ENCODE measurements around the gene TSEN15.

Gene TSEN15

DNA sequence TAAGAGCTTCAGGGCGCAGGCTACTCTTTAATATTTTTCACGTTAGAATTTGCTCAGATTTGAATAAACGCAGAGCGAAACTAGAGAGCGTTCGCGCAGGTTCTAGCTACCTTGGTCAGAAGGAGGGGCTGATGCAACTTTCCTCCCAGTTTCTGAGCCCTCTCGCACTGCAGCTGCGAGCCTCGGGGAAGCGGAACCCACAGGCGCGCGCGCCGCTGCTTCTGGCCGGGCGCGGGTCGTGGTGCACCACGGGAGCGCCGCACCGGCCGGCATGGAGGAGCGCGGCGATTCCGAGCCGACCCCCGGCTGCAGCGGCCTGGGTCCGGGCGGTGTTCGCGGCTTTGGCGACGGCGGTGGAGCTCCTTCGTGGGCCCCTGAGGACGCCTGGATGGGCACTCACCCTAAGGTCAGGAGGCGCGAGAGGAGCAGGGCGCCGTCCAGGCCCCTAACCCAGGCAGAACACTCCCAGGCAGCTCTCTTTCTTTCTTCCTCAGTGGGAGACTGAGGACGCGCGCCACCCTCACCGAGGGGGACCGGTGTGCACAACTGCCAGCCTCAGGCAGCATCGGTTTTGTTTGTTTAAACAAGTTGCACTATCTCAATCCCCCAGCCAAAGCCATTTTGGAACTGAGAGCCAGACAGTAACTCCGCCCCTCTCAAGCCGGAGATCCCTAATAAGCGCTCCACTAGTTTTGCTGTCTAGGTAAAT, at the start of gene TSEN15:
Gene TSEN15 (plus strand): TSS at position 246 of the 709 bp plus-strand sequence. CDS start 26 bp downstream, at position 272.
- DNase-seq = peak; percentile 82

DNA sequence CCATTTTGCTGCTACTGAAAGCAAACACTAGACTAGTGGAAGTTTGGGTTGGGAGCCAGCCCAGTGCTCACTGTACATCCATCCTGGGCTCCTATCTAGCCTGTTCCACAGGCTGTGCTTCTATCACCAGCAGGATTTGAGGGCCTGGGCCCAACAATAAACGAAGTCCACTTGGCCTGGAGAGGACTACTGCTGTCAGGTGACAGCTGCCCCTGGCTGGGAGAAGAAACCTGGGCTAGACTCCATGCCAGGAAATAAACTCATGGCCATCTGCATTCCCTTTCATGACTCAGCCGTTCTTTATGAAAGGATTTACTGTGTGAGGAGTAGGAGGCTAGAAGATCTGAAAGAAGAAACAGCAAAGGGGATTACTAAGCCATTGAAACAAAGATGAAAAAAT, 49.5 kb upstream of the TSEN15 start:
- no peak for DNase-seq

DNA sequence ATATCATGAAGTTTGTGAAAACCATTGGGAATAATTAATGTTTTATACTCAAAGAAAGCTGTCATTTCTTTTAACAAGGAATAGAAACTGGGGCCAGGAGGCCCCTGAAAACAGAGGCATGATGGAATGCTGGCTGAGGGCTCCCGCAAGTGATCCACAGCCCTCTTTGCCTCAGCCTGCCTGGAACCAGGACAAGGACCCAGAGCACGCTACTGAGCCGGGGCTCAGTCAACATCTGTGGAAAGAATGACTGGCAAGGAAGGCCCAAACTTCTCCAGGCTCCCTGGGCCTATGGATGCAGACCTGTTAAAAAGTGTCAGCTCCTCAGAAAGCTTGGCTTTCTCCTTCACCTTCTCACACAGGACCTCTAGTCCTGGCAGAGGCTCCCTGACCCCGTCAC, 46.6 kb upstream of the TSEN15 start:
- DNase-seq = no peak

DNA sequence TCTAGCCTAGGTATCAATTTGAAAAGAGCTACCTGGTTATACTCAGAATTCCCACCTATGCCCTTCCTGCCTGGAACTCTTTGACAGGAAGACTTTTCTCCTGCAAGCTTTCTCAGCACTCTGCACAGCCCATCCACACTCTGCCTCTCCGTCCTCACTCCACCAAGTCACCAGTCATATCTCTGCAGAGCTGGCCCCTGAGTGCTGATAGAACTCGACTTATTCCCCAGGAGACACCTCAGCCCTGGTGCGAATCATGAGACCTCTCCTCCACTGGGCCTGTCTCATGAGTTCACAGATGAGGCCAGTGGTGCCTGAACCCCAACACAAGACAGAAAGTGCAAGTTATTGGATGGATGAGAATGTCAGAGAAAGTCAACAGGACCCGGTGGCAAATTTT, 46.0 kb upstream of the TSEN15 start:
- no peak for DNase-seq

DNA sequence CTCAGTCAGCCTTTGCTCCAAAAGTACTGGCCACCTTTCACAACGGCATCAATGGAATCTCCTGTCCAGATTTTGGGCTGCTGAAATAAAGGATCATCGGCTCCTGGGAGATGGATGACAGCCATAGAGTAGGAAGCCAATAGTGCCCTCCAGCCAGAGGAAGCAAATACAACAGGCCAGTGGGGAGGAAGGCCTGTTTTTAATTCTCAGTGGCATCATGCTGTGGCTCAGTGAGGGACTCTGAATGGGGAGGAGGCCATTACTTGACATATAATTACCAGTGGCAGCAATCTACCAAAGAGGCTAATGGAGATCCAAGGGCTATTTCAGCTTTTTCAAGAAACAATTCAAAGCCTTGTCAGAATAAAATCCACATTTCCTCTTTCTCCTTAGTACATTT, 40.7 kb upstream of the TSEN15 start:
- no peak for DNase-seq

DNA sequence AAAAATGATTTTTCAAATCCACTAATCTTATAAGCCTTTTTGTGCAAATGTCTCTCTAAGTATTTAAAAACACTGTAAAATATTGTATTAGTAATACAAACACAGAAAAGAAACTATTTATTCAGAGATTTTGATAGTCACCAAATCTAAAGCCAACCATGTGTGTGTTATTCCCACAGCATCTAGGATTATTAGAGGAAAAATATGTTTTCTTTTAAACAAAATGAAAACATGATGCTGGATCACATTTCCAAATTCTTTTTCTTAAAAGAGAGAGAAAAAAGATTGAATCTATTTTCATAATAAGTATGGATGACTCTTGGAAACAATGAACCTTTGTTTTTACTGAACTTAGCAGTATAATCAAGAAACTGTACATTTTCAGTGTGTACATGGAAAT, 39.3 kb upstream of the TSEN15 start:
- no peak for DNase-seq

DNA sequence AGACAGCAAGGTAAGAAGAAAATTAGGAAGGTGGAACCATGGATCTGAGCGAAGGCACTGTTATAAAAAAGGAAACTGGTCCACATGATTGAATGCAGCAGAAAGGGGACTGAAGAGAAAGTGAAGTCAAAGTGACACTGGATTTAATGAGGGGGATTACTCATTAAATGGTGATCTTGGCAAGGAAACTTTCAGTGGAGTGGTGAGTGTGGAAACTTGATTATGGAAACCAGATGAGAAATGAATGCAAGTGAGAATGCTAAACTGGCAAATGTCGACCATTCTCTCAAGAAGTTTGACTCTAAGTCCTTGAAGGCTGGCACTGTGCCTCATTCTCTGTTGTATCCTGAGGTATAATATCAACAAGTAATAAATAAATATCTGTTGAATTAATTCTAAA, 37.3 kb upstream of the TSEN15 start:
- no peak for DNase-seq

DNA sequence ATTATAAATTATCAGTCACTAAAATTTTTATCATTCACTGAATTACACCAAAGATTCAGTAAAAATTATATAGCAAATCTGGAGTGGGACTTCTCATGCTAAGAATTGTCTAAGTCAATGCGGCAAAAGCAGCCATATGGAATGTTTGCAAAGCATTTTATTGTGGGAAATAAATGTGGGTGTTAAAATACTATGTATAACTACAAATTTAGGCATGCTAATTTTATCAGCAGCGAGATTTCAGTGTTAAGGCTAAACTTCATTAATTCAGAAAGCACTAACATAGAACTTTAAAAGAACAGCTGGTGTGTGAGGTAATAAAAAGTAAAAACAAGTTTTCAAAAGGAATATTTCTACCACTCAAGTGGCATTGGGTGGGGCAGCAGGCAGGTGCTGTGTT, 35.4 kb upstream of the TSEN15 start:
- no peak for DNase-seq

DNA sequence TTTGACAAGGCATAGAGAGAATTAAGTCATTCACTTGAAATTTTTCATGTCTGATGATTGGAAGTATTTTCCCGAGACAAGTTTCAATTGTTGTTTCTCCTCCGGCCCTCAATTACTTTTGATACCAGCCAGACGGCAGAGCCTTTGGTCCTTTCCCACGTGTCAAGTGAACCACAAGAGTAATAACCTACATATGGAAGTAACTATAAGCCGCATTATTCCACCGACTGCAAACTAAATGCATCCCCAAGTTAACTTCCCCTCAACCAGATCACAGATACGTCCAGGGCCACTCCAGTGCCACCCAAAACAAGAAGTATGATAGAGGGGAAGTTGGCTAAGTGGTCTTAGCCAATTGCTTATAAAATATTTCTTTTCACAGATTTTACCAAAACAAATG, 34.2 kb upstream of the TSEN15 start:
- DNase-seq = no peak

DNA sequence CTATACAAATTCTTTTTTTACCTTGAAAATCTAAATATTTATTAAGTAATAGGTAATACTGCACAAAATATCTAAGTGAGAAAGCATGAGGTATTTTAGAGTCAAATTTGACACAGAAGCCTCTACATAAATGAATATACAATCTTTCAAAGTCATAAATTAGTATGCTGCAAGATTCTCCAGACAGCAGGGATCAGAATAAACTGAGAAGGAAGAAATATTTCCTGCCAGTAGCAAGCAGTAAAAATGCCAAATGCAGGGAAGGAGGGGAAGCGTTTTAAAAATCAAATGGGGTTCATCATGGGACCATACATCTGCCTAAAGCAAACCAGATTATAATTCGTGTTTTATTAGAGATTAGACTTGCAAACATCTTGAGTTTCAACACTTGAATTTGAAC, 32.9 kb upstream of the TSEN15 start:
- DNase-seq = no peak

DNA sequence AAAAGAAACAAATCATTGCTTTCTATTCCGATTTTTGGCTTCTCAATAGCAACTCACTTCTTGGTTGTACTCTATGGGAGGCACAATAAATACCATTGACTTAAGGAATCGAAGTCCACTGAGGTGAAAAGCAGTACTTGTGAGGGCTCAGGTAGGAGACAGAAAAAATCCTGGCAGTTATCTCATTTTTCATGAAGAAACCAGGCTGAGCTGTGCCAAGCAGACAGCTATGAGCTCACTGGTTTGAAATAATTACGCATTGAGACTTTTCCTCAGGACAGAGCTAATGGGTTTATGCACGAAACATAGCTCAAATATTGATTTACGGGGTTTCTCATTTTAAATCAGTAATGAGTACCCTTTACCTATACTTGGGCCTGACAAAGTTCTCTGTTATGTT, 32.5 kb upstream of the TSEN15 start:
- no peak for DNase-seq

DNA sequence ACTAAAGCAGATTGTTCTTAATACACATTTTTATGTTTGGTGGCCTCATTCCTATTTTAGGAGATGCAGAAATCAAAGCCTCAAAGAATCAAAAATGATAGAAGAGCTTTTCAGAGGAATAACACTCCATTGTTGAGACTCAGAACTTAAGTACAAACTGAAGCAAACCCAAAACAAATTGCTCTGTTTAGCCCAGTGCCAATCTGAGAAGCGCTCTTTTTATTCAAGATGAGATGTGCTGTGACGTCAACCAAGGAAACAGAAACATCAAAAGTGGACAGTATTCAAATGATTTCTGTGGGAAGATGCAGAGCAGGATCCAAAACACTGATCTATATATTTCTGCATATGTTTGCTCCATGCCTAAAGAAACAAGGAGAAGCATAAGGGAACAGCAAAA, 32.0 kb upstream of the TSEN15 start:
- DNase-seq = no peak

DNA sequence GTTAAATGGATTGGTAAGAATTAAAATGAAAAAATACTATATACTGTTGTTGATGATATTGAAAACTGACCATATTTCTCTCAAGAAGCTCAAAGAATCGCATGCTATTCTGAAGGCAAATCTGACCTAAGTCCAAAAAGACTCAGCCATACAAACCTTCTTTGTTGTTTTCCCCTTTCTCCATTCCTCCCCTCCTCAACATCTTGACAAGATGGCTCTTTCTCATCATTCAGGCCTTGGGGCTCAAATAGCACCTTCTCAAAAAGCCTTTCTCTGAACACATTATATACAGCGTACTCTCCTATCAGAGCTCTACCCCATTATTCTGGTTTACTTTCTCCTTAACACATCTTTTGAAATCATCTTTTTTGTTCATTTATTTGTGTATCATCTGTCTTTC, 31.2 kb upstream of the TSEN15 start:
- no peak for DNase-seq

DNA sequence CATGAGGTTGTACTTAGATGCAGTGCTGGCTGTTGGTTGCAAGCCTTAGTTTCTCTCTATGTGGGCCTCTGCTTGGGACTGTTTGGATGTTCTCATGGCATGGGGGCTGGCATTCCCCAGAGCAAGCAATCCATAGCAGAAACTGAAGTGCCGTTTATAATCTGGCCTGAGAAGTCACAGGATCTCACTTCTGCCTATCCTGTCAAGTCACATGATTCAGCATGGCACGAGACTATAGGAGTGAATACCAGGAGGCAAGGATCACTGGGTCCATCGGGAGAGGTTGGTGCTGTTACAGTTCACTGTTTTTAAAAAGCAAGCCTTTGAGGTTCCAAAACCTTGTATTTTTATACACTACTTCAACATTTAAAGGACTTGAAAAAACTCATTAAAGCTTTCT, 30.7 kb upstream of the TSEN15 start:
- DNase-seq = no peak

DNA sequence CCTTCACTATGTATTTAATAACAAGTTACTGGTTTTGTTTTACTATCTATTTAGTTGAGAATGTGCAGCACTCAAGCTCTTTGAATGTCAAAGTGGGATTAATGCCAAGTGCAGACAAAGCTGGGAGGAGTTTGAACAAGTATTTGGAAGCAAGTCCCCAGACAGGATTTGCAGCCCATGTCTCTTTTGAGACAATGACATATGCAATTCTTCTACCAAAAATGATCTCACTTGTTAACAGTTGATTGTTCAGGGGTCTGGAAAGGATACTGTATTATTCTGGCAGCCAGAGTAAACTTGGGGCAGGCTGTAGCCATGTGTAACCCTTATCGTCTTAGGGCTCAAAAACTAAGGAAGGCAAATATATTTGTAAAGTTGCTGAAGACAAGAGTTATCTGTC, 29.8 kb upstream of the TSEN15 start:
- no peak for DNase-seq

DNA sequence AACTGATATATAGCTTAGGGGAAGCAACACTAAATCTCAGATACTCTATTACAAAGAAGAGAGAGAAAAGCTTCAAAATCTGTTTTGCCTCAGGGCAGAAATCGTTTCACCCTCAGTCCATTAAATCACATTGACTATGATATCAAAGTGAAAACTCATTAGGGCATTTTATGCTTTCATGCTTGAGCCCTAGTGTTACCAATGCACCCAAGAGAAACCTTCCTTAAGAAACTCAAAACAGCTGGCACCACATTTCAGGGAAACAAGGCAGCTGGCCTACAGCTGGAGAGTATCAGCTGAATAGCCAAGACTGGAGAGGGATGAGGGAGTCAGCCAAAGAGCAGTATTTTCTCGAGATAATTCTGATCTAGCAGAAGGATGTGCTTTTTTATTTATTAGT, 28.9 kb upstream of the TSEN15 start:
- DNase-seq = no peak

DNA sequence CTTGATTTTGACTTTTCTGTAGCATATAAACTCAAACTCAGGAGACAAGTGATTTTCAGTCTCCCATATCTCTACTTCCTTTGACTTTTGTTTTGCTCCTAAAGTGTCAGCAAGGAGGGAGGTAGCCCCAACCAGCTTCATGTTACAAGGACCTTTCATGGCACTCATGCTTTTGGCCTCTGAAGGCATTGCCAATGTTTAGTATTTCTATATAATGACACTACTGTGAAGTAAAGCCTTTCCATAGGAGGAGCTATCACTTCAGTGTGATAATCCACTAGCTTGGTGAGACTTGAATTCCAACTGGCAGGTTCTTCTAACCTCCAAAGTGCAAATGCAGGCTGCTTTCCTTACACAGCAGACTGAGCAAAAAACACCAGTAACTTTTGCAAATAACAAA, 28.4 kb upstream of the TSEN15 start:
- DNase-seq = no peak

DNA sequence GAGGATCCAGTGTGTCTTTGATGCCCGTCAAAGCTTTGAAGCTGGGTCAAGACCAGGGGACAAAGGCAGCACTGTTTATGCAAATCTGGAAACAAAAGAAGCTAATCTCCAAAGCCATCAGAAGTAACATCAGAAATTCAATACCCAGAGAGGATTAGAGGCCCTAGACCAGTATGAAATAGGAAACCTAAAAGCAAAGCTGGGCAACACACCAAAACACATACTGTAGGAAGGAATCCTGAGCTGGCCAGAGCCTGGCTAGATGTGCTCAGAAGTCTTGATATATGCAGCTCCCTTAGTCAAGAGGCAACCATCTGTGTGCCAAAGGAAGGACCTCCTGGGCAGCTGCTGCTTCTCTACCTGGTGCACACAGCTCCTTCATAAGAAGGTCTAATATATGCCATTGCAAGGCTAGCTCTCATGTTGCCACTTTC, 26.3 kb upstream of the TSEN15 start:
- DNase-seq = no peak

DNA sequence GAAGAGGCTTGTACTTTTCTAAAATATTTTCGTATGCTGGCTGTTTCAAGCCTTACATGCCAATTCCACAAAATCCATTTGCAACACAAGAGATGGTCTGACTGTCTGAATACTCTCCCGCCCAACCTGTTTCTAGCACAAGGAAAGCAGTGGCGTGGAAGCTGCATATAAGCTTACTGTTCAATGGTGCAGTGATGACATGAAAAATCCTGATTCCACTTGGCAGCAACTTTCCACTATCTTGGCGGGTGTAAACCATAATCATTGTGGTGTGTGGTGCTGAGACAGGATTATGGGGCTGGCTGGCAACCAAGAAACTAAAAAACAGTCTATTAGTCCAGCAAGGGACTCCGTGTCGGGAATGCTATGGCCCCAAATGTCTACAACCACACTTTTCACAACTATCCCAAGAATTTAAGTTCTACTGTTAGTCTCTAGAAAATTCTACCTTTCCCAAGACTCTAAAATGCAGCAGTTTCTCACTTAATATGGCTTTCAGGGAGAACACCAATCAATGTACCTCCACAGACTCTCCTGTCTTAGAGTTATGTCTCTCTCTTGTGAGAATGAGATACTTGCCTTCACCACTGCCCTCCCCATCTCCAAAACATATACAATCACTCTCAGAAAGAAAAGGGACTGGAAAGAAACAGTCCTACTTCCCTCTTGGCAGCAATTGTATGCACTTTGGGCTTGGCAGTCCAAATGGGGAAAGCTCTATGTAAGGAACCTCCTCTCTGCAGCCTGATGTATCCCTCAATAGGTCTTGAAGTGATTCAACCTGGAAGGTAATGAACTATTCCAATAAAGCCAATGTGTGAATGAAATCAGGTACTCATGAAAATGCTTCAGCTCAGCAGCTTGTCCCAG, 23.5 kb upstream of the TSEN15 start:
- DNase-seq = no peak

DNA sequence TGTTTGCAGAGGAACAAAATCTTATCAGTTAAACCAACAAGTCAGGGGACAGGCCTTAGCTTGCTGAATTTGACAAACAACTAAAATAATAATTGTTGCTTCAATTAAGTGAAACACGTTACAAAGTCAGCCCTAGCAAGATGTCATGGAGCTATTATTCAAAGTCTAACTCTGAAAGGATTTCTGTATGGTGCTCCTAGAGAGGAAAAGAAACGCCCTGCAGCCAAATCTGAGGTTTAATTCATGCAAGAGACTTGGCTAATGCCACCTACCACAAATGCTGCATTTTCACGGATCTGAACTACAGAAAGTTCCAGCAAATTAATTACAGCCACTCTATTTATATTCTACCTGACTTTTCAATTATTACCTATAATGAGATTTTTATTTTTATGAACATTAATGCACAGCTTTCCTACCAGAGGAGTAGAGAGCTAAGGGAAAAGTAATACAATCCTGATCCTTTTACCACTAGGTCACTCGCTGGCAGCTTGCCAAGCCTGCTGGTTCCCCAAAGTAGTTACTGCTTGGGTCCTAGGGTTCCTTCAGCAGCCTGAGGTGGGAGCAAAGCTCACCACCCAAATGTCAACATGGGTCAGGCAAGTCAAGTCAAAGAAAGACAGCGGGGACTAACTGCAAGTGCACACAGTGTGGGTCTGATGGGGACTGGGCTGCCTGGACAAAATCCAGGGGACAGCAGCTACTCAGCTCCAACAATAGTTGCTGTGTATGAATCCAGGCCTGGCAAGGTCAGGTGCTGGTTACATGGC, 22.5 kb upstream of the TSEN15 start:
- DNase-seq = no peak

DNA sequence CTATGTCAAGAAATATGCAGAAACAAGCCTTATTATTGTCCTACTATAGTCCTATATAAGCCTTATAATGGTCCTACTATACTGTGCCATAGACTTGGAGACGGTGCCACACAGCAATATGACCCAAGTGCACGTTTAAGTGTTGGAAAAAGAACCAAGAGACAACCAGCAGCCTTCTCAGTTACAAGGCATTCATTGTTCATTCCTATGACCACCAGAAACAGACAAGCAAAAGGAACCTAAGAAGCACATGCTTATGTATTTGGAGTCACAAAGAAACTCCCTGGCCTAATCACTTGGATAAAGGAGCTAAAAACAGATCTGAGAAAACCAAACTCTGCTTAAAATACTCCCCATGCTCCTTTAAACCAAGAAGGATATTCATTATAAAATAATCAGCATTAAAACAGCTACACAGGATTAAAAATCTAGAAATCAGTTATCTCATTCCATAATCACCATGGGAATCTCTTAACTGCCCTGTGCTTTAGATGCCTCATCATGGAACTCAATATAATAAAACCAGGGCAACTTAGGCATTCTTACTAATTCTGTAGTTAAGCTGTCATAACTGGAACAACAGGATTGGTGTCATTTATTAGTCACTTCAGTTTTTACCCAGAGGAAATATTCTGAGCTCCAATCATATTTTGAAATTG, 21.0 kb upstream of the TSEN15 start:
- no peak for DNase-seq

DNA sequence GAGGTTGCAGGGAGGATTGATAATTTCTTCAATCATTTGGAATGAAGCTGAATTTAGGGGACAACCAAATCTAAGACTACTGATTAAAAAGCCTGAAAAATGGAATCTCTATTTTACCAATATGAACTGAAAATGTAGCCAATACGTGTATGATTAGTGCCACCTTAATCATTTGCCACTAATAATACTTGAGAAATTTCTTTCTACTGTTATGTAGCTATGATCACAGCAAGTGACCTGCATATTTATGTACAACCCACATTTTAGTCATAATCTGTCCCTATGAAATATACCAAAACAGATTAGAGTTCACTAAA, 20.5 kb upstream of the TSEN15 start:
- DNase-seq = no peak

DNA sequence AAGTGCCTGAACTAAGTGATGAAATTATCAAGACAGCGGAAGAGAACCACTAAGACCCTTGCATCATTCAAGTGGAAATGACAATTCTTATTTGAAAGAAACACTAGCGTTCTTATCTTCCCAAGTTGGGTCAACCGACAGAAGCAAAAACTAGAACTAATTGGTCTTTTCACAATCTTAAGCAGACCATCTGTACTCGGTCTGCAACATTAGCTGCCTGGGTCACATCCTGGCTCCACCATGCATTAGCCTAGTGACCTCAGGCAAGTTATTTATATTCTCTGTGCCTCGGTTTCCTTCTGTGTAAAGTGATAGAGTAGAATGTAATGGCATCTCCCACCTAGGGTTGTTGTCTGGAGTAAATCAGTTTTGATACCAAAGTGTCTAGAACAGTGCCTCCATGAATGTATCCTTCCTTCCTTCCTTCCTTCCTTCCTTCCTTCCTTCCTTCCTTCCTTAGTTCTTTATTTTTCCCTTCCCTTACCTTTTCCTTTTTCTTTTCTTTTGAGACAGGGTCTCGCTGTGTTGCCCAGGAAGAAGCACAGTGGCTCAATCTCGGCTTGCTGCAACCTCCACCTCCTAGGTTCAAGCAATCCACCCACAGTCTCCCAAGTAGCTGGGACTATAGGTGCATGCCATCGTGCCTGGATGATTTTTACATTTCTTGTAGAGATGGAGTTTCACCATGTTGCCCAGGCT, 20.0 kb upstream of the TSEN15 start:
- DNase-seq = no peak

Measured in activated CD8-positive, alpha-beta memory T cell treated with anti-CD3 and anti-CD28 coated beads, Interleukin-2, amount 50 U/mL, for 4 hours (primary cell).